ENCODE data around the gene UMODL1. TPM values are rescaled to one million over a fixed set of nuclear protein-coding genes. Genes with fewer than 3 reads are reported as not detected.
A peak's percentile ranks its signal among the peaks of the same experiment; 100 is the strongest.

The UMODL1 gene
- total RNA-seq, 1 donor from 2014 or later = 0.10 TPM

GRCh38 chr21:42040411-42041180 lies 30.5 kb upstream of the UMODL1 start:
- DNase-seq = no peak

DNA sequence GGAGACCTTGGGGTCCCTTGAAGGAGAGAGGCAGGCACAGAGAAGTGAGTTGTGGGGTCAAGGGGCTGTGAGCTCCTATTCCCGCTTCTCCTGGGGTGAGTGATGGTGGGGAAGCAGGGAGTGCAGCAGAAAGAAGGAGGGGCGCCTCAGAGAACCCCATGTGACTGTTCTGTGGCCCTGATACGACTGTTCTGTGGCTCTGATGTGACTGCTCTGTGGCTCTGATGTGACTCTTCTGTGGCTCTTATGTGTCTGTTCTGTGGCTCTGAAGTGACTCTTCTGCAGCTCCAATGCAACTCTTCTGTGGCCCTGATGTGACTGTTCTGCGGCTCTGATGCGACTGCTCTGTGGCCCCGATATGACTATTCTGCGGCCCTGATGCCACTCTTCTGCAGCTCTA lies 29.9 kb upstream of the UMODL1 start:
- no peak for DNase-seq

DNA sequence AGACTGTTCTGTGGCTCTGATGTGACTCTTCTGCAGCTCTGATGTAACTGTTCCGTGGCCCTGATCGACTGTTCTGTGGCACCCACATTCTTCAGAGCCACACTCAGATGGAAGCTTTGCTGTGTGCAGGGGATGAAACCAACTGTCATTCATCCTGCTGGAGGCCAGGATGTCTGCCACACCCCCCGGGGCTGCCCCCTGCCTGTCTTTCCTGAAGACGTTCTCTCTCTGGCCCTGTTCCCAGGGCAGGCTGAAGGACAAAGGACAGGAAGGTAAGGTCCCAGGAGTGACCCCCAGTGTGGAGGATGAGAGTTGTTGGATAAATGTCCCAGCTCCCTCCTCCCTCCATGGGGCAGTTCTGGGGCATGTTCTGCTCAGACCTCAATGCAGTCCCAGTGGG lies 29.4 kb upstream of the UMODL1 start:
- DNase-seq = no peak

DNA sequence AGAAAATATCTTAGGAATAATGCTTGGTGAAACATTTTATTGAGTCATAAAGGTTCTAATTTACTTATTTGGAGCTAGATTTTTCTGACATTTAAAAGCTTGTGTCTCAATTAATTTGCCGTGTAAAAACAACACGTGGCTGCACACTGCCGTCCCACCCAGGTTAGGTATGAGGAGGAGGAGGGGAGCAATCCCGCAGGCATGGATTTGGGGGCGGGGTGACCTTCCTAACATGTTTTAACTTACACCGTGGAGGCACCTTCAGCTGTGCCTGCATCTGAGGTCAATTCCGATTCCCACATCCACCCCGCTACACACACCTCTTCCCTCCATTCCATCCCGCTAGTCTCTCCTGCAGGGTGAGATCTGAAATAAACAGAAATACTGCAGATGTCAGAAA lies 28.5 kb upstream of the UMODL1 start:
- DNase-seq = no peak

- no peak for DNase-seq
Measured at GRCh38 chr21:42043201-42043895, 27.8 kb upstream of the UMODL1 start.

- no peak for DNase-seq
Measured at GRCh38 chr21:42043961-42044360, 27.2 kb upstream of the UMODL1 start.

DNA sequence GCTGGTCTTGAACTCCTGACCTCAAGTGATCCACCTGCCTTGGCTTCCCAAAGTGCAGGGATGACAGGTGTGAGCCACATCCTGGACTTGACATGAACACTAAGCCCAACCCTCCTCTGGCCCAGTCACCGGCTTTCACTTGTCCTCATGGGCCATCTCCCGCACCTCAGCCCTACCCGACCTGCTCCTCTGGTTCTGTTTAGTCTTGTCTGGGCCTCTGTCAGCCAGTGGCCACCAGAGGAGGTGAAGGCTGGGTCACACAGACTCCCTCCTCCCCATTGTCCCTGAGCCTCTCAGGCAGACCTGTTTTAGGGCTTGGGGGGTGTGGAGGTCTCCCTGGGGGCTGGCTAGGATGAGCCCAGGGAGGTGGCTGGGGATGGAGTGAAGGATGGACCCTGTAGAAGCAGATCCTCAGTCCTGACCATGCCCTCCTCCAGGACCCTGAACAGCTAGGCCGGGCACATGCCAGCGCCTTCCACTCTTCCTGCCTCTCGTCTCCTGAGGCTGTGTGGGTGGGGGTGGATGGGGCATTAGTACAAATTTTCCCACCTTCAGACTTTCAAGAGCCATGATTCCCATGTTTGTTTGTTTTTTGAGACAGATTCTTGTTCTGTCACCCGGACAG lies 26.1 kb upstream of the UMODL1 start:
- DNase-seq = no peak

DNA sequence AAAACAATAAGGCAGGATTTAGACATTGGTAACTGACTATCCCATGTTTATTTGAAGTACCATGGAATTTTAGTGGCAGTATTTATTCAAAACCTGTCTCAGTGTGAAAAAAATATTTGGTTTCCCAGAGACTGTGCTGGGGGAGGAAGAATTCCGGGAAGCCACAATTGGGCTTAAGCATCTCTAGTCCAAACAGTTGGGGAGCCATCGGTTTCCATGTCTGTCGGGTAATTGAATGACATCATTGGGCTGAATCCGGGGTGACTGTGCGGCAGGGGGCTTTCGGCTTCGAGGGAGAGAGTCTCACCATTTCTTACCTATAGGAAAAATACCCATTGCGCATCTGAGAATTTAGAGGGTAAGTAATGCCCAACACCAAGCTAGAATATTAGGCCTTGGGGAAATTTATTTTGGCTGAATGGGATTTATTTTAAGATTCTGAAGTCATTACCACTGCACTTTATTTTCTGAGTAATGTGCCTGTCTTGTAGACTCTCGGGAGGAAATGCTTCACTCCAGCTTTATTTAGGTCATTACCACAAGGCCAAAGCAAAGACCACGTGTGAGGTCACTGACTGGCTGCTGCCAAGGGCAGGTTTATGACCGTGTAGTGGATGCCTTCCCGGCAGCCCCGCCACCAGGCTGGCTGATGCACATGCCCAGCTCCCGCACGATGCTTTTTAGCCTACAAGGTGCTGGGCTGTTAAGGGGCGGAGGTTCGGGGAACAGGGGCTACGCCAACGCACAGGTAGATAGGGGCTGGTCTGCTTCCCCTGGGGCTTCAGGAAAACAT lies 23.1 kb upstream of the UMODL1 start:
- no peak for DNase-seq

DNA sequence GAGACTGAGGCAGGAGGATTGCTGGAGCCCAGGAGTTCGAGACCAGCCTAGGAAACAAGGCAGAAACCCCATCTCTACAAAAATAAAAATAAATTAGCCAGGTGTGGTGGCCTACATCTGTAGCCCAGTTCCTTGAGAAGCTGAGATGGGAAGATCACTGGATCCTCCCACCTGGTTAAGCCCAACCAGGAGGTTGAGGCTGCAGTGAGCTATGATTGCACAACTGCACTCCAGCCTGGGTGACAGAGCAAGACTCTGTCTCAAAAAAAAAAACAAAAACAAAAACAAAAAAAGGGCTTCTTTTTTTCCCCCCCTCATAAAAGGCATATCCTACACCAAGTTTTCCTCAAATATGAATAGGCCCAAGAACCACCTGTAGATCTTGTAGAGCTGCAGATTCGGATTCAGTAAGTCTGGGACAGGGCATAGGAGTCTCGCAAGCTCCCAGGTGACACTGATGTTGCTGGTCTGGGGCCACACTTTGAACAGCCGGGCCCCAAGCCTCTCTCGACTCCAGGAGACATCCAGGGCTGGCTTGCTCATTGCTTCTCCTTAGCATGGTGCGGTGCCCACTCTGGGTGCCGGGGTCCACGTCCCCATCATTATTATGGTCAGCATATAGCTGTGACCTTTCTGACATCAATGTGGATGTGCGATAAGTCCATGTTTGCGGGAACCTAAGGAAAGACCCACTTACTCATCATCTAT lies 22.1 kb upstream of the UMODL1 start:
- DNase-seq = no peak

- DNase-seq = no peak
Measured at GRCh38 chr21:42049578-42050430, 21.3 kb upstream of the UMODL1 start.

- no peak for DNase-seq
Measured at GRCh38 chr21:42051788-42052187, 19.3 kb upstream of the UMODL1 start.

GRCh38 chr21:42055425-42055824 lies 15.7 kb upstream of the UMODL1 start:
- DNase-seq = no peak

- DNase-seq = peak; percentile 47
Measured at GRCh38 chr21:42056468-42056867, 14.6 kb upstream of the UMODL1 start.

GRCh38 chr21:42056996-42057689 lies 14.0 kb upstream of the UMODL1 start:
- peak; percentile 77 for DNase-seq

DNA sequence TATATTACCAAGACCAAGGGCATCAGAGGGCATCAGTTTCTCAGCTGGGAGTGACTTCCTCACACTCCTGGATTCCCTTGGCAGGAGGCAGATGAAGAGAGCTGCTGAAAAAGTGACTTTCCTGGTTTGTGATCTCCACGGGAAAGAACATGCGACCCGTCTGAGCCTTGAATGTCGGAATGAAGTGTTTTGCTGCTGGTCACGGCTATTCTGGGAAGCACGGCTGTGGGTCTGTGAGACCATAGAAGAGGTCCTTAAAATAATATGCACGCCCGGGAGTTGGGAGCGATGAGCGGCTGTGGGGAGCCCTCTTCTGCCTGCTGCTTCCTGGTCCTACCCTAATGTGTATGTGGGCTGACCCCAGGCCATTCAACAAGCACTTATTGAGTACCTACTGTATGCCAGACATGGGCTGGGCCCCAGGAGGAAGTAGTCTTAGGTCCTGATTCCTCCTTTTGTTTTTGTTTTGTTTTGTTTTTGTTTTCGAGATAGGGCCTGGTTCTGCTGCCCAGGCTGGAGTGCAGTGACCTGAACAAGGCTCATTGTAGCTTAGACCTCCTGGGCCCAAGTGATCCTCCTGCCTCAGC lies 13.2 kb upstream of the UMODL1 start:
- DNase-seq = no peak

DNA sequence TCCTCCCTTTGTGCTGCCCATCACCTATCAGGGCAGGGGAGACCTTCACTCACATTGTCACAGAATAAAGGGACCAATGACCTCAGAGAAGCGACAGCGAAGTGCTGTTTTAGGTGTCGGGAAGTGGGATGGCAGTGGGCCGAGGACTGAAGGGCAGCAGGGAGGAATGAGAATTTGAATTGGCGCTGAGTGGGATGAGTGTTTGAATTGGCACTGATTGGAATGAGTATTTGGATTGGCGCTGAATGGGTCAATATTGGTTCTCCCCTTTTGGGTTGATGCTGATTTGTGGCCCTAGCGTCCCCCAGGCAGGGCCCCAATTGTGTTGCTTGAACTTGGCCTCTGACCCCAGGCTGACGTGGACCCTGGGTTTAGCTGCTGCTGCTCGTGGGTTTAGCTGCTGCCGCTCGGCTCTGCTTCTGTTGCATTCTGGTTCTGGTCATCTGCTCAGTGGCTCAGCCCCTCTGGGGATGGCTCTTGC lies 12.4 kb upstream of the UMODL1 start:
- DNase-seq = no peak

- DNase-seq = no peak
Measured at GRCh38 chr21:42059141-42059540, 12.0 kb upstream of the UMODL1 start.

DNA sequence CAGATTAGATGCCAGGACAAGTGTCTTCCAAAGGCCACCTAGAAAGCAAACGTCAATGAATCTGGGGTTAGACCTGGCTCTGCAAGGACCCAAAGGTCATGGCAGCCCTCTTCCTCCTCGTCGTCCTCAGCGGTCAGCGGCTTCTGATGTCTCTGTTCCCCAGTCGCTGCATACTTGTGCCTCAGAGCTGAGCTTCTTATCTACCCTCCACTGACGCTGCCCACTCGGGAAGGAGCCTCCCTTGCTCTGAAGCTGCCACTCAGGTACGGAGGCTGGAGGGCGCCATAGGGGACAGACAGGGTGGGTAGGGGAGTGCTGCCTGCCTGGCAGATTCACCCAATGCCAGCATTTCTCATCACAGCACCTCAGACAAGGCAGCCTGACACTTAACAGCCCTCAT lies 11.4 kb upstream of the UMODL1 start:
- DNase-seq = no peak

GRCh38 chr21:42060166-42060565 lies 11.0 kb upstream of the UMODL1 start:
- DNase-seq = no peak

Data from tongue (tissue), 2 donors.